ENCODE data around the gene PACSIN2.
"Not testable (repeated sequence)": the region's sequence is repeated elsewhere in the genome, so short reads cannot be mapped to it uniquely, and the experiment has no call there.

PACSIN2 gene

GRCh38 chr22:42943981-42944380 lies 71.0 kb downstream of the PACSIN2 start:
- no peak for DNase-seq

- no peak for DNase-seq
Observed at GRCh38 chr22:42942351-42942750, 72.6 kb downstream of the PACSIN2 start.

DNA sequence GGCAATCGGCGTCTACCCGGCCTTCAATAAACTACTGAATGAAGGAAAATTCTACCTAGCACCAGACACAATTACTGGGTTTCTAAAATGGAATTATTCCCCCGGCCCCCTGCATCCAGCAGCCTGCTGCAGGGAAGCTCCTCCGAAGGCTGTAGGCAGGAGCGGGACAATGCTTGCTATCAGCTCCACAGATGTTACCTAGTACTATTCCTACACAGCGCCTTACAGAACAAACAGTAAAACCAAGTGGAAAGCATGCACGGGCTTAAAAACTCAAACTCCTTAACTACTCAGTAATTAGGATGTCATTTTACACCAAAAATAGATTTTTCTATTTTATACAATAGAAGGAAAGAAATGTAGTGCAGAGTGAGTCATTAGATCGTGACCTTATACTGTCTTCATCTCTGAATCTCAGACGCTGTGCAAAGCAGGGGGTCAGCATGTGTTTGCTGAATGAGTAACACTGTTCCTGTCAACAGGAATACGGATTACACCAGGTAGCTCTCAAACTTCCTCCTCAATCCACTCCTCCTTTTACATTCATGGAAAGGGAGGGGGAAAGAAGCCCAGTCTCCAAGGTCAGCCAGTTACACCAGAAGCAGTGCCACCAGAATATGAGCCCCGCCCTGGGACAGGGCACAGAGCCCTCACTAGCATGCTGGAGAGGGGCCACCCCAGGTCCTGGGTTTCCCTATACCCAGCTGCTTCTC lies 74.9 kb downstream of the PACSIN2 start:
- DNase-seq: no peak

DNA sequence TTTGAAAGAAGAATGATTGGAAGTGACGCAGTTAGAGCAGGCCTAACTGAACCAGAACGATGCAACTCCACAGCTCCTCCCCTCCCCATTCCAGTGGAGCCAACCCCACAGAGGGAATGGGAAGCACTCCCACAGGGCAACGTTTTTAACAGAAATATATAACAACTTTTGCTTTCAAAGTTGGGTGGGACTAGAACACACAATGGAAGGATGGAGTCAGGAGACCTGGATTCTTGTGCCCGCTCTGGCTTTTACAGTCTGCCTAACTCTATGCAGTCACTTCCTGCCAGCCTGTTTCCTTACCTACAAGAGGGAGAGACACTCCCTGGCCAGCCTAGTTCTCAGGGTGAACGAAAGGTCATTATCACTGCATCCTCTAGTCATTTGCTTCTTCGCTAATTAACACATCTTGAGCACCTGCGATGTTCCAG lies 75.5 kb downstream of the PACSIN2 start:
- no peak for DNase-seq

- no peak for DNase-seq
Observed at GRCh38 chr22:42938976-42939375, 76.0 kb downstream of the PACSIN2 start.

GRCh38 chr22:42938449-42938848 lies 76.5 kb downstream of the PACSIN2 start:
- no peak for DNase-seq

DNA sequence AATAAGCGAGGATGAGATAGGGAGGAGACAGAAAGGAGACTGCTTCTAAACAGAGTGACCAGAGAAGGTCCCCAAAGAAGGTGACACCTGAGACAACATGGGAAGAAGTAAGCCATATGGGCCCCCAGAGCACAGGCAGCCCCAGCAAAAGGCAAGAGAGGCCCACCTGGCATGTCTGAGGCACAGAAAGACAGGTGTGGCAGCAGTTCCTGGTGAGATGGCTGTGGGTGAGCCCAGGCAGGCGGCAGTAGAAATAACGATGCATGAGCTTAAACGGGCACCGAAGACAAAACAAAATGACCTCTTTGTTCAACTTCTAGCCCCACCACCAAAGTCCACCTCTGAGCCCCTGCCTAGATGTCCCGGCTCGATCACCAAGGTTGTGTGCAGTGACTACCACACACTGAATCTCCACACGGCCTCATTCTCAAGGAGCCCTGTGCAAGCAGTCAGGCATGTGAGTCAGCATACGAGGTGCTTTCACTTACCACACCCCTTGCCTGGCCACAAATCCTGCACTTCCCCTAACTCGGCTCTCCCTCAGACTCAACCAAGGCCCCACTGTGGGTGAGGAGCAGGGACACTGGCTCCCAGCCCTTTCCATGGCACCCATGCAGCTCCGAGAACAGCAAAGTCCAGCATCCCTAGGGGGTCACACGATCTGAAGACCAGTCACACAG lies 77.6 kb downstream of the PACSIN2 start:
- no peak for DNase-seq

GRCh38 chr22:42936680-42937079 lies 78.3 kb downstream of the PACSIN2 start:
- DNase-seq: not testable (repeated sequence)

- no peak for DNase-seq
Observed at GRCh38 chr22:42934338-42934737, 80.6 kb downstream of the PACSIN2 start.

- DNase-seq: no peak
Observed at GRCh38 chr22:42933485-42934091, 81.4 kb downstream of the PACSIN2 start.

GRCh38 chr22:42932857-42933484 lies 82.0 kb downstream of the PACSIN2 start:
- no peak for DNase-seq

- DNase-seq: no peak
Observed at GRCh38 chr22:42932197-42932519, 82.8 kb downstream of the PACSIN2 start.

DNA sequence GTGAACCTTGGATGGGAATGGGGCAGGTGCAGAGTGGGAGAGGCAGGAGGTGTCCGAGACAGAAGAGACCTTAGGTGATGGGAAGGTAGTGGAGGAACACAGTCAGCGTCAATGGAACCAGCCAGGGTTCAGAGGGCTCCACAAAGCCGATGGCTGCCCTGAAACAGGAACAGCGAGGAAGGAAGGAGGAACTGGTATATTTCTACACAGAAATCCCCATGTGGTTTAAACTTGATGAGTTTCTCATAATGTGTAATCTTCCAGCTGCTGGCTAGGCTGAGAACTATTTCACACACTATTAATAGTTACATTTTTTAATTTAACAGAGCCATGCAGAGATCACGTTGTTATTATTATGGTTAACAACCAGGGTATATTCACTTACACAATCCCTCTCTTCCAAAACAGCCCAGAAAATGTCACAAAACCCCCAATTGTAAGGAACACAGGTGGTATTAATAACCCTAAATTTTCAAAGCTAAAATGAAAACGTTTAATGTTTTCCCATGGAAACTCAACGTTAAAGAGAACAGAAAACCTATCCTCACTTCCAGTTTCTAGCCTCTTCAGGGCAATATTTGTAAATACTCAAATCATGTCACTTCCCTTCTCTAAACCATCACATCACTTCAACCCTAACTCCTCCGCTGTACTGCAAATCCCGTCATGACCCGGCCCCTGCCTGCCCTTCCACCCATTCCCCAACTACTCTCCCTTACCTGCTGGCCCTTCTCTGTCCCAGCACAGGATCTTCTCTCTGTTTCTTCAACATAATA lies 83.3 kb downstream of the PACSIN2 start:
- DNase-seq: no peak

DNA sequence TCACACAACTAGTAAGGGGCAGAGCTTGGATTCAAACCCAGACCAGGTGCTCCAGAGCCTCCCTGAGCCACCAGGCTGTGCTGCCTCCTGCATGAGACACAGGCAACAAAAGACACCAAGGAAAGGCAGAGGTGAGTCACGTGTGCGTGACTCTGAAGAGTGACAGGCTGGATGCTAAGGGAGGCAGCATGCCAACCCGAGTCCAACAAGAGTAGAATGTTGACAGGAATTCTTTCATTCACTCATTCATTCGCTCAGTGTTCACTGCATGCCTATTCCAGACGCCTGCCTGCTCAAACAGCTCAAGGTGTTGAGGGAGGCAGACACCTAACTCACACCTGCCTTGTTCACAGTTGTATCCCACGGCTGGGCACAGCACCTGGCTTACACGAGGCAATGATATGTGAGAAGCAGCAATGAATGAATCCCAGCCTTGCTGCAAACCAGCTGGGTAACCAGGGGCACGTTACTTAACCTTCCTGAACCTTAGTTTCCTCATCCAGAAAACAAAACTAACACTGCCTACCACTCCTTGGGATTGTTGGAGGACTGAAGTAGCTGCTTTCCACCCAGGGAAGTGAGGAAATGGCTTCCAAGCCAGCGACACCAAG lies 84.0 kb downstream of the PACSIN2 start:
- DNase-seq: no peak

DNA sequence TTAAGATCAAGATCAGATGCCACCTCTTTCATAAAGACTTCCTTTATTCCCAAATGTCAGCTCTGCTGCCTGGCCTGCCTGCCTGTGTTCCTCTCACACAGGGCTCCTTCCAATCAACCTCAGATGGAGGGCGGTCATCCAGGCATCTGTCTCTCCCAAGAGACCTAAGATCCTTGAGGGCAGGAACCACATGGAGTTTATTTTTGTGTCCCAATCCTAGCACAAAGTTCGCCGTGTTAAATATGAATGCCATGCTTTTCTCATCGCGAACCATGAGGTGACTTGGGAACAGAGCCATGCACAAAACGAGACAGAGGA lies 85.2 kb downstream of the PACSIN2 start:
- DNase-seq: no peak

GRCh38 chr22:42928969-42929837 lies 85.7 kb downstream of the PACSIN2 start:
- no peak for DNase-seq

GRCh38 chr22:42927966-42928365 lies 87.0 kb downstream of the PACSIN2 start:
- no peak for DNase-seq

DNA sequence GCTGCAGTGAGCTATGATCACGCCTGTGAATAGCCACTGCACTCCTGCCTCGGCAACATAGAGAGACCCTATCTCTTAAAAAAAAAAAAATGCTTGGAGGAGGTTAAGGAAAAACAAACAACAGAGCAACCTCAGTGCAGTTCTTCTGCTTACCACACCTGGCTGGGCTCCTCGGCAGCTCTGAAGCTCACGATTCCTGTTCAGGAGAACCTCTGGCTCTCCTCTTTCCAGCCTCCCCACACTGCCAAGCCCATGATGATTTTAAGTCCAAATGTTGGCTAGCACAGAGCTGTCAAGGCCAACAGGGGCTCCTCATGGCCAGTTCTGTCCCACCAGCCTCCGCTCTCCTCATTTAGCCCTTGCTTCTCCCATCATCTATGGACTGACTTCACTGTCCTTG lies 88.2 kb downstream of the PACSIN2 start:
- DNase-seq: no peak

DNA sequence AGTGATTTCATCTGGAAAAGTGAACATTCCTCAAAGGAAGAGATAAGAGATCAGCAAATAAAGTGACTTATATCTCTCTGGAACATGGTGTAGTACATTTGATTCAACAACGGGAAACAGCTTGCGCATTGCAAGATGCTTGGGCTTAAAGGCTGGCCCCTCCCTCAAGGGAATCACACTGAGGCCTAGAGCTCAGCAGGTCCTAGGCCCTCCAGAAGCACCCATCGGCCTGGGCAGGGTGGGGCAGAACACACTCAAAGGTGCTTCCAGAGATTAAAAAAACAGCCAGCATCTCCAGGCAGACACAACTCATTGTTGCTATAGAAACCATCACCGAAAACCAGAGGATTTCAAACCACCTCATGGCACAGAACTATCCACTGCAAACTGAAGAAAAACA lies 88.8 kb downstream of the PACSIN2 start:
- DNase-seq: no peak

GRCh38 chr22:42925598-42925997 lies 89.4 kb downstream of the PACSIN2 start:
- DNase-seq: no peak

DNA sequence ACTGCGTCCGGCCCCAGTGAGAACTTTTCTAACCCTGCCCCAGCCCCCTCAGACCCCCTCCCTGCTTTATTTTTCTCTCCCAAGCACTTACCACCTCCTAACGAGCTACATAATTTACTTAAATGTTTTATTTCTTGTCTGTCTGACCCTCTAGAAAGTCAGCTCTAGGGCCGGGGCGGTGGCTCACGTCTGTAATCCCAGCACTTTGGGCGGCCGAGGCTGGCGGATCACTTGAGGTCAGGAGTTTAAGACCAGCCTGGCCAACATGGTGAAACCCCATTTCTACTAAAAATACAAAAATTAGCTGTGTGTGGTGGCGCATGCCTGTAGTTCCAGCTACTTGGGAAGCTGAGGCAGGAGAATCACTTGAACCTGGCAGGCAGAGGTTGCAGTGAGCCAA lies 89.9 kb downstream of the PACSIN2 start:
- DNase-seq: not testable (repeated sequence)

DNA sequence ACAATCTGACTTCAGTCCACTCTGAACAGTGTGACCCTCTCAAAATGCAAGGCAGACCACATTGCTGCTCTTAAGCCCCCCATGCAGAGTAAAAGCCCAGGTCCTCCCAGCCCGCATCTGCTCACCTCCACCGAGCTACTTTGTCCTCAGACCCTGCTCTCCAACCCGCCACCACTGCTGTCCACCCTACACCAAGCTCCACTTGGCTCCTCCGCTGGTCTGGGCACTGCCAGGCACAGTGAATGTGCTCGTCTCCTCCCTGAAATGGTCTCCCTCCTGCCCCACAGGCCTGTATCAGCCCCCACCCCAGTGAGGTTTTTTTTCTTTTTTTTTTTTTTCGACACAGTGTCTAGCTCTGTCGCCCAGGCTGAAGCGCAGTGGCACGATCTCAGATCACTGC lies 90.5 kb downstream of the PACSIN2 start:
- no peak for DNase-seq
